GM10266 (cell line): ENCODE results near the gene KBTBD8.

Source experiments
- DNase-seq: peaks from one replicate; pipeline ENCODE4 v3.0.0; 2012; ENCODE audit errors: extremely low spot score
- TF ChIP-seq, protein P1 (sequence below): IDR thresholded peaks from 2 replicates; pipeline ENCODE4 v1.5.1; 2012; ENCODE audit warnings: mild to moderate bottlenecking, low read depth; ENCODE audit not compliant: control insufficient read depth, insufficient read depth; ENCODE audit errors: missing control alignments

The KBTBD8 gene

DNA sequence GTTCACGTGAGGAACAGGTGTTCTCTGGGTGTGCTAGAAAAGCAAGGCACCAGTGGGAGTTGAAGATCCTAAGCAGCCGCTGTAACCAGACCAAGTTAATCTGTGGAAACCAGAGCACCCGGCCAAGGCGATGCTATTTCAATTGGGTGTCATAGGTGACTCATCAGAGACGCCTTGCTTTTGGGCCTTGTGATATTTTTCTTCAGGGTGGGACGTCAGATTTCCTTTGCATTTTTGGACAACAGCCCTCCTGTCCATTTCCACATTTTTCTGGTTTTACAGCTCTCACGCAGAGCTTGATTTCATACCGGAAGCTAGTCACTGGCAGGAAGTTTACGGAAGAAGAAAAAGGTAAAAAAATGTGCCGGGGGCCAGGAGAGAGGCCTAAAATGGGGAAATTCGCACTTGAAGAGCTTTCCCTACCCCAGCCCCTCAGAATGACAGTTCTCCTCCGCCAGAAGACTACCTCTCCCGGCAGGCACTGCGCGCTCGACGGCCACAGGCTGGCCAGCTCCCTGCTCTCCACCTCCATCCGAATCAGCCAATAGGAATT lies 471 bp upstream of the KBTBD8 start:
- TF ChIP-seq, protein P1, sequence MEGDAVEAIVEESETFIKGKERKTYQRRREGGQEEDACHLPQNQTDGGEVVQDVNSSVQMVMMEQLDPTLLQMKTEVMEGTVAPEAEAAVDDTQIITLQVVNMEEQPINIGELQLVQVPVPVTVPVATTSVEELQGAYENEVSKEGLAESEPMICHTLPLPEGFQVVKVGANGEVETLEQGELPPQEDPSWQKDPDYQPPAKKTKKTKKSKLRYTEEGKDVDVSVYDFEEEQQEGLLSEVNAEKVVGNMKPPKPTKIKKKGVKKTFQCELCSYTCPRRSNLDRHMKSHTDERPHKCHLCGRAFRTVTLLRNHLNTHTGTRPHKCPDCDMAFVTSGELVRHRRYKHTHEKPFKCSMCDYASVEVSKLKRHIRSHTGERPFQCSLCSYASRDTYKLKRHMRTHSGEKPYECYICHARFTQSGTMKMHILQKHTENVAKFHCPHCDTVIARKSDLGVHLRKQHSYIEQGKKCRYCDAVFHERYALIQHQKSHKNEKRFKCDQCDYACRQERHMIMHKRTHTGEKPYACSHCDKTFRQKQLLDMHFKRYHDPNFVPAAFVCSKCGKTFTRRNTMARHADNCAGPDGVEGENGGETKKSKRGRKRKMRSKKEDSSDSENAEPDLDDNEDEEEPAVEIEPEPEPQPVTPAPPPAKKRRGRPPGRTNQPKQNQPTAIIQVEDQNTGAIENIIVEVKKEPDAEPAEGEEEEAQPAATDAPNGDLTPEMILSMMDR, result no peak
- DNase-seq, result no peak

DNA sequence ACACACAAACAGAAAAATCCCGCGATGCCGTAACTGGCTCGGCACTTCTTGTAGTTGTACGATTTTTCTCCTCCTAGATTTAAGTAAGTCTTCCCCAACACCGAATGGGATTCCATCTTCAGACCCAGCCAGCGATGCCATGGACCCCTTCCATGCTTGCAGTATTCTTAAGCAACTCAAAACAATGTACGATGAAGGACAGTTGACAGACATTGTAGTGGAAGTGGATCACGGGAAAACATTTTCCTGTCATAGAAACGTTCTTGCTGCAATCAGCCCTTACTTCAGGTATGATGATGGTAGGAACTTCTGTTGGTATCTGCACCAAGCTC lies 763 bp downstream of the KBTBD8 start:
- DNase-seq, result no peak
- TF ChIP-seq, protein P1, result no peak

DNA sequence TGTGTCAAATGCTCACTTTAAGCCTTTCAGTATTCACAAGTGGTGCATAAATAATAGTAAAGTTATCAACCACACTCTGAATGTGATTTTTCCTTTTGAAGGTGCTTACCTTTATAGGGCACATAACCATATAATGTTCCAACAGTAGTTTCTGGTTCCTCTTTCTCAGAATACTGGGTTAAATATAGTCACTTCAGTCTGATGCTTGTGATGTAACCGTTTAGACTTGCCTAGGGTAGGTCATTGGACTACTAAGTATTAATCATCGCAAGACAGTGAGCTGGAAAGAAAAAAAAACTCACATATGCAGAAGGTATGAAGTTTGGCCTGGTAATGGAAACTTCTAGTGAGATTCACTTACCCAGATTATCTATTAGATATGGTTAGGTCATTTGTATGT lies 1.9 kb downstream of the KBTBD8 start:
- DNase-seq, result peak; percentile 53
- TF ChIP-seq, protein P1, result no peak

DNA sequence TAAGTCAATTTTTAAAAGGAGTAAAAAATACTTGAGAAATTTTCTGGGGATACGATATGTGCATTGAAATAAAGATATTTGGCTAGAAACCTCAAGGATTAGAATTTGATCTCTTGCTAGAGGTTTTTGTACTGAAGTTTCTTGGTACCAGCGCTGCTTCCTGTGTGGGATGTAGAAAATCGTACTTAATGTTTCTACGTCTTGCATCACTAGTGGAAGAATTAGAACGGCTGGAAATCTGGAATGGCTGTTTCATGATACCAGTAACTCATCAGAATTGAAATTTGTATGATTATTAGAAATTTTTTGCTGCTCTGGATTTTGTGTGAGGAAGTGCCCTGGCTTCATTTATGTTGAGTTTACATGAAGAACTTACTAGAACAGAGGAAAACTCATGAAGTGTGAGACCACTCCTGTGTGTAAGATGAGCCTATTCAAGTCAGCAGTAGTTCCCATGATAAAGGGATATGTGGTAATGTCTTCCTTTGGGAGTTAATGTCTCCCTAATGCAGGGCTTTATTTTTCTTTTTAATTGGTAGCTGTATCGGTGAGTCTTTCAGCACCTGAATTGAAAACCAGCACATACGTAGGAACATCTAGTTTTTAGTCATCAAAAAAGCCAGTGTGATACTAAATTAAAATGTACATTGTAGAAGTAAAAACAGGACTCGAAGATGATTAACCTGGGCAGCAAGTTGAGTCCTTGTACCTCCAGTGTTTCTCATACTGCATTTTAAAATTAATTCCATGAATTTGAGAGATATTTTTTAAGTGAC lies 3.2 kb downstream of the KBTBD8 start:
- DNase-seq, result no peak
- TF ChIP-seq, protein P1, result no peak

DNA sequence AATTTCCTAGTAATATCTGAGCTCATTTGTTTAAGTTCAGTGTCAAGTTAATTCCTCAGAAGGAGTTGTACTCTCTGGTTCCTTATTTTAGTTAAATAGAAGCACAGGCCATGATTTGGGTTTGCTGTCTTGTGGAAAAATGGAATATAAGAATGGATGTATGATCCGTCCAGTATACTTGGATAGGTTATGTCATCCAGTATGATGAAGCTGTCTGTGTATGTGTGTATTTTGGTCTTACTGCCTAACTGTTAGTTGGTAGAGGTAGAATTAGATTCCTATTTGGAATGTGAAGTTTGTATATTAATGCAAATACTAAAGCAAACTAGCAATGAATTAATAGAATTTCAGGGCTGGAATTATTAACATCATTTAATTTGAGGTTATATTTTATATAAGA lies 7.9 kb downstream of the KBTBD8 start:
- DNase-seq, result no peak
- TF ChIP-seq, protein P1, result no peak

DNA sequence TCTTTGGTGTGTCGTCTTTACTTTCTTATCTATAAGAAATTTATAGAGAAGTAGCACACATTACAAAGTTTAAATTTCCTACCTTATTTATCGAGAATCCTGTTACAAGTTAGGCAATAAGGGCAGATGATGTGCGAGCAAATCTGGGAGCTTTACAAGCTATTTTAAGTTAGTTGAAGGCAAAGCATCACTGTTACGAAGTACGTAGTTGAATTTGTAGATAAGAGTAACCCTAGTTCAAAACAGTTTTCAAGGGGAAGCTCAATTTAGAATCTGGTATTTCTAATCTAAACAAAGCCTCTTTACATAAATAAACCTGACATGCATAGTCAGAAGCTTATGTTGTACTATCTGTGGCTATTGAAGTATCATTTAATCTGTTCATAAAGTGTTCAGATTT lies 8.4 kb downstream of the KBTBD8 start:
- no peak for DNase-seq
- TF ChIP-seq, protein P1, result no peak

DNA sequence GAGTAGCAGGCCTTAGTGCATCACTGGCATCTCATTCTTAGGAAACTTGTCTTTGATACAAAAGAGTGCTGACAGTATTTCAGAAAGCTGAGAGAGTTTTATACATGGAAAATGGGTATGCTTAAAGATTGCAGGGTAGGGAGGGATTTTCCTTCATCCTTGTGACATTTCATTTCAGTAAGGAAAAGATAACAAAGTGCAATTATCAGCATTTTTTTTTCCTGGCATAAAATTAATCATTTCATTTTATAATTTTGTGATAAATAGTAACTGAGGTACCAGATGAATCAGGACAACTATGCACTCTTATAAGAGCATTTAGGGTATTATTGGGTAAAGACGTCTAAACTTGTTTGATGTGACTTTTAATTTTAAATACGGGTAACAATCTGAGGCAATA lies 10.3 kb downstream of the KBTBD8 start:
- TF ChIP-seq, protein P1, result no peak
- no peak for DNase-seq
